ENCODE results near the gene PDE4B.

- TF ChIP-seq, protein P1, sequence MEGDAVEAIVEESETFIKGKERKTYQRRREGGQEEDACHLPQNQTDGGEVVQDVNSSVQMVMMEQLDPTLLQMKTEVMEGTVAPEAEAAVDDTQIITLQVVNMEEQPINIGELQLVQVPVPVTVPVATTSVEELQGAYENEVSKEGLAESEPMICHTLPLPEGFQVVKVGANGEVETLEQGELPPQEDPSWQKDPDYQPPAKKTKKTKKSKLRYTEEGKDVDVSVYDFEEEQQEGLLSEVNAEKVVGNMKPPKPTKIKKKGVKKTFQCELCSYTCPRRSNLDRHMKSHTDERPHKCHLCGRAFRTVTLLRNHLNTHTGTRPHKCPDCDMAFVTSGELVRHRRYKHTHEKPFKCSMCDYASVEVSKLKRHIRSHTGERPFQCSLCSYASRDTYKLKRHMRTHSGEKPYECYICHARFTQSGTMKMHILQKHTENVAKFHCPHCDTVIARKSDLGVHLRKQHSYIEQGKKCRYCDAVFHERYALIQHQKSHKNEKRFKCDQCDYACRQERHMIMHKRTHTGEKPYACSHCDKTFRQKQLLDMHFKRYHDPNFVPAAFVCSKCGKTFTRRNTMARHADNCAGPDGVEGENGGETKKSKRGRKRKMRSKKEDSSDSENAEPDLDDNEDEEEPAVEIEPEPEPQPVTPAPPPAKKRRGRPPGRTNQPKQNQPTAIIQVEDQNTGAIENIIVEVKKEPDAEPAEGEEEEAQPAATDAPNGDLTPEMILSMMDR (IDR thresholded peaks at IDR 0.05): no peak
- no peak for TF ChIP-seq EP300 (IDR thresholded peaks at IDR 0.05)
Observed at GRCh38 chr1:65762081-65762862, 30.4 kb upstream of the PDE4B start.

Measured in esophagus muscularis mucosa (tissue), 3 donors.